ENCODE data around the gene PIGA.
"Not testable (repeated sequence)": the region's sequence is repeated elsewhere in the genome, so short reads cannot be mapped to it uniquely, and the experiment has no call there.

Gene PIGA

GRCh38 chrX:15321447-15321846 lies 13.9 kb downstream of the PIGA start:
- DNase-seq (ENCODE audit: low read depth), result no peak

- DNase-seq (ENCODE audit: low read depth), result no peak
Measured at GRCh38 chrX:15320297-15320696, 15.0 kb downstream of the PIGA start.

GRCh38 chrX:15319075-15319474 lies 16.2 kb downstream of the PIGA start:
- DNase-seq (ENCODE audit: low read depth), result no peak

GRCh38 chrX:15315509-15315908 lies 19.8 kb downstream of the PIGA start, which contains the start of gene ASB11:
Gene ASB11 (minus strand): TSS chrX:15315640. CDS start chrX:15315605, 35 bp downstream.
- DNase-seq (ENCODE audit: low read depth), result no peak

- no peak for DNase-seq (ENCODE audit: low read depth)
Measured at GRCh38 chrX:15314472-15314871, 20.9 kb downstream of the PIGA start.

- DNase-seq (ENCODE audit: low read depth), result no peak
Measured at GRCh38 chrX:15311119-15311518, 24.2 kb downstream of the PIGA start.

GRCh38 chrX:15310117-15310516 lies 25.2 kb downstream of the PIGA start:
- no peak for DNase-seq (ENCODE audit: low read depth)

- not testable (repeated sequence) for DNase-seq (ENCODE audit: low read depth)
Measured at GRCh38 chrX:15305899-15306298, 29.4 kb downstream of the PIGA start.

GRCh38 chrX:15301924-15302323 lies 33.4 kb downstream of the PIGA start:
- DNase-seq (ENCODE audit: low read depth), result no peak

GRCh38 chrX:15299941-15300851 lies 35.1 kb downstream of the PIGA start:
- no peak for DNase-seq (ENCODE audit: low read depth)

GRCh38 chrX:15298780-15299179 lies 36.5 kb downstream of the PIGA start:
- DNase-seq (ENCODE audit: low read depth), result no peak

GRCh38 chrX:15298201-15298600 lies 37.1 kb downstream of the PIGA start:
- no peak for DNase-seq (ENCODE audit: low read depth)

GRCh38 chrX:15293451-15293850 lies 41.9 kb downstream of the PIGA start:
- no peak for DNase-seq (ENCODE audit: low read depth)

GRCh38 chrX:15292861-15293260 lies 42.5 kb downstream of the PIGA start:
- no peak for DNase-seq (ENCODE audit: low read depth)

- no peak for DNase-seq (ENCODE audit: low read depth)
Measured at GRCh38 chrX:15277604-15278003, 57.7 kb downstream of the PIGA start.

GRCh38 chrX:15274946-15275345 lies 60.4 kb downstream of the PIGA start:
- DNase-seq (ENCODE audit: low read depth), result no peak

GRCh38 chrX:15273275-15273674 lies 62.0 kb downstream of the PIGA start:
- not testable (repeated sequence) for DNase-seq (ENCODE audit: low read depth)

- DNase-seq (ENCODE audit: low read depth), result no peak
Measured at GRCh38 chrX:15271757-15272156, 63.6 kb downstream of the PIGA start.

- peak; percentile 15 for DNase-seq (ENCODE audit: low read depth)
Measured at GRCh38 chrX:15269618-15270521, 65.5 kb downstream of the PIGA start, which contains the start of gene ASB9. Gene ASB9 (minus strand): TSS chrX:15270083. CDS start chrX:15269874, 209 bp downstream.
